Gastrocnemius medialis (tissue), 4 donors: ENCODE measurements around the gene EYA4.

Source experiments
- POLR2A ChIP-seq, 2 donors: fragments of 450-650 bp; IDR thresholded peaks; one replicate each; pipeline ENCODE4 v1.6.1; 2017; ENCODE audit warnings: antibody characterized with exemption in 2 of 2, mild to moderate bottlenecking in 2 of 2, moderate library complexity in 2 of 2
- TF ChIP-seq, protein P1 (sequence below), 5 experiments: fragments of 450-650 bp in 3 of 5; fragments of 200-600 bp in 2 of 5; sonication (generic) in 2 of 5; IDR thresholded peaks in 4 of 5; conservative IDR thresholded peaks in 1 of 5; 1 replicate in 4 of 5; 2 replicates in 1 of 5; pipeline ENCODE4 v1.5.1; 2016 to 2019; ENCODE audit warnings: antibody characterized with exemption in 5 of 5, mild to moderate bottlenecking in 3 of 5, moderate library complexity in 3 of 5

DNA sequence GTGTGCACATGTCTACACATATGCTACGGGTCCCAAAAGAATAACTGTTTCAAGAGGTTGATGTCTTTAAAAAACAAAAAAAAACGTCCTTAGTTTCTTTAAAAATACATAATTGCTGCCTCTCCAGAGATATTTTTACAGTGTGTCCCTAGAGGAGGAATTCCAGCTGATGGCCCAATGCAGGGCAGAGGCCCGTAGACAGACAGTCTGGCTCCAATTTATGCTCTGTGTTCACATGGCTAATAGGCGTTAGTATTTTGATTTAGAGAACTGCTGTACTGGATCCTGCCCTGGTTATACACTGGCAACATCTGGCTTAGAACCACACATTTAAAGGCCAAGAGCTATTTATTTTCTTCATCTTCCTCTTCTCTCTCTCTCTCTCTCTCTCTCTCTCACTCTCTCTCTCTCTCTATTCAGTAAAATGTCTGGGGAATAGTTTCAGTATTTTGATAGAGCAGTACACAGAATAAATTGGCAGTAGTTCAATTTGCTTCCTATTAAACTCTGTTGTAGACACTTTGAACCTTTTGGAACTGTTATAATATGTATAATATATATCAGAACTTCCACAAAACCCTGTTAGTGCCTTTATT lies 260.6 kb downstream of the EYA4 start:
- TF ChIP-seq, protein P1, sequence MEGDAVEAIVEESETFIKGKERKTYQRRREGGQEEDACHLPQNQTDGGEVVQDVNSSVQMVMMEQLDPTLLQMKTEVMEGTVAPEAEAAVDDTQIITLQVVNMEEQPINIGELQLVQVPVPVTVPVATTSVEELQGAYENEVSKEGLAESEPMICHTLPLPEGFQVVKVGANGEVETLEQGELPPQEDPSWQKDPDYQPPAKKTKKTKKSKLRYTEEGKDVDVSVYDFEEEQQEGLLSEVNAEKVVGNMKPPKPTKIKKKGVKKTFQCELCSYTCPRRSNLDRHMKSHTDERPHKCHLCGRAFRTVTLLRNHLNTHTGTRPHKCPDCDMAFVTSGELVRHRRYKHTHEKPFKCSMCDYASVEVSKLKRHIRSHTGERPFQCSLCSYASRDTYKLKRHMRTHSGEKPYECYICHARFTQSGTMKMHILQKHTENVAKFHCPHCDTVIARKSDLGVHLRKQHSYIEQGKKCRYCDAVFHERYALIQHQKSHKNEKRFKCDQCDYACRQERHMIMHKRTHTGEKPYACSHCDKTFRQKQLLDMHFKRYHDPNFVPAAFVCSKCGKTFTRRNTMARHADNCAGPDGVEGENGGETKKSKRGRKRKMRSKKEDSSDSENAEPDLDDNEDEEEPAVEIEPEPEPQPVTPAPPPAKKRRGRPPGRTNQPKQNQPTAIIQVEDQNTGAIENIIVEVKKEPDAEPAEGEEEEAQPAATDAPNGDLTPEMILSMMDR (IDR thresholded peaks at IDR 0.05 in 4 of 5, conservative IDR thresholded peaks at IDR 0.05 in 1 of 5) = no peak
- no peak for TF ChIP-seq POLR2A (IDR thresholded peaks at IDR 0.05)
